OCI-LY3 (cell line): Measurements from ENCODE around the gene EIF2B5.
A peak's percentile ranks its signal among the peaks of the same experiment; 100 is the strongest.

Experiments used
- H2AFZ ChIP-seq: fragments of 200-600, 300-600 bp; shearing (Covaris generic); 2 replicates; pipeline ENCODE4 v1.6.0; 2014; ENCODE audit warnings: antibody characterized with exemption, low read depth, low read length
- H3K27ac ChIP-seq: fragments of 200-600, 300-600 bp; sonication (generic); 2 replicates; pipeline ENCODE4 v1.5.1; 2014; ENCODE audit warnings: mild to moderate bottlenecking, low read length, moderate library complexity, mixed read lengths
- H3K27me3 ChIP-seq: fragments of 200-600, 300-600 bp; sonication (generic); 2 replicates; pipeline ENCODE4 v1.6.1; 2014; ENCODE audit warnings: low read depth, low read length, mixed read lengths
- H3K36me3 ChIP-seq: fragments of 200-600, 300-600 bp; sonication (generic); replicated peaks from 2 replicates; pipeline ENCODE3; 2014; ENCODE audit warnings: low read depth, low read length, mixed read lengths
- H3K4me1 ChIP-seq: fragments of 300-600, 200-600 bp; sonication (generic); 2 replicates; pipeline ENCODE4 v1.6.1; 2014; ENCODE audit warnings: low read length, mixed read lengths
- H3K4me2 ChIP-seq: fragments of 200-600, 300-600 bp; sonication (generic); 2 replicates; pipeline ENCODE4 v1.6.1; 2014; ENCODE audit warnings: low read length, mixed read lengths
- H3K4me3 ChIP-seq: fragments of 300-600, 200-600 bp; sonication (generic); 2 replicates; pipeline ENCODE4 v1.5.1; 2014; ENCODE audit warnings: antibody characterized with exemption, mild to moderate bottlenecking, low read length, moderate library complexity
- H3K79me2 ChIP-seq: fragments of 300-600, 200-600 bp; shearing (Covaris generic); 2 replicates; pipeline ENCODE4 v1.6.1; 2014; ENCODE audit warnings: mild to moderate bottlenecking, low read length, mixed read lengths
- H3K9ac ChIP-seq: fragments of 300-600, 200-600 bp; shearing (Covaris generic); 2 replicates; pipeline ENCODE4 v1.6.0; 2014; ENCODE audit warnings: mild to moderate bottlenecking, low read length, moderate library complexity
- H3K9me3 ChIP-seq: fragments of 200-600, 300-600 bp; shearing (Covaris generic); 2 replicates; pipeline ENCODE4 v1.6.1; 2014; ENCODE audit warnings: low read length, mixed read lengths; ENCODE audit not compliant: insufficient read depth
- H4K20me1 ChIP-seq: fragments of 200-600, 300-600 bp; sonication (generic); 2 replicates; pipeline ENCODE4 v1.6.1; 2016; ENCODE audit warnings: low read length, mixed read lengths; ENCODE audit not compliant: insufficient read depth
- EZH2phosphoT487 ChIP-seq: fragments of 200-600 bp; shearing (Covaris generic); IDR thresholded peaks from 2 replicates; pipeline ENCODE4 v1.6.1; 2018; ENCODE audit warnings: antibody characterized with exemption, mixed run types, low read depth
- TF ChIP-seq, protein P1 (sequence below): fragments of 200-600, 300-600 bp; sonication (generic); IDR thresholded peaks from 2 replicates; pipeline ENCODE4 v1.5.1; 2014; ENCODE audit warnings: antibody characterized with exemption, low read length, low read depth

Gene EIF2B5

GRCh38 chr3:184097556-184097955, 37.6 kb upstream of the EIF2B5 start:
- Histone ChIP-seq H3K27ac (no peak overlapping the region), H3K4me1 (no peaks in the 10 kb centered on the region), H3K79me2 (no peaks in the 10 kb centered on the region), H4K20me1 (no peaks in the 10 kb centered on the region), H3K4me2 (no peak overlapping the region), H3K9me3 (no peaks in the 10 kb centered on the region), H3K9ac (no peak overlapping the region), H3K36me3 (no peaks in the 10 kb centered on the region), H3K4me3 (no peak overlapping the region), H3K27me3 (peaks cover 7% of the 10 kb centered on the region; the same call in 1 of the 2 replicates), H2AFZ (no peak overlapping the region)
- TF ChIP-seq, protein P1, sequence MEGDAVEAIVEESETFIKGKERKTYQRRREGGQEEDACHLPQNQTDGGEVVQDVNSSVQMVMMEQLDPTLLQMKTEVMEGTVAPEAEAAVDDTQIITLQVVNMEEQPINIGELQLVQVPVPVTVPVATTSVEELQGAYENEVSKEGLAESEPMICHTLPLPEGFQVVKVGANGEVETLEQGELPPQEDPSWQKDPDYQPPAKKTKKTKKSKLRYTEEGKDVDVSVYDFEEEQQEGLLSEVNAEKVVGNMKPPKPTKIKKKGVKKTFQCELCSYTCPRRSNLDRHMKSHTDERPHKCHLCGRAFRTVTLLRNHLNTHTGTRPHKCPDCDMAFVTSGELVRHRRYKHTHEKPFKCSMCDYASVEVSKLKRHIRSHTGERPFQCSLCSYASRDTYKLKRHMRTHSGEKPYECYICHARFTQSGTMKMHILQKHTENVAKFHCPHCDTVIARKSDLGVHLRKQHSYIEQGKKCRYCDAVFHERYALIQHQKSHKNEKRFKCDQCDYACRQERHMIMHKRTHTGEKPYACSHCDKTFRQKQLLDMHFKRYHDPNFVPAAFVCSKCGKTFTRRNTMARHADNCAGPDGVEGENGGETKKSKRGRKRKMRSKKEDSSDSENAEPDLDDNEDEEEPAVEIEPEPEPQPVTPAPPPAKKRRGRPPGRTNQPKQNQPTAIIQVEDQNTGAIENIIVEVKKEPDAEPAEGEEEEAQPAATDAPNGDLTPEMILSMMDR, result no peak
- no peak for TF ChIP-seq EZH2phosphoT487

GRCh38 chr3:184099806-184100686, 35.1 kb upstream of the EIF2B5 start:
- Histone ChIP-seq H3K4me2 (0 out of 2 replicates have a peak overlapping the region, but pooled peaks have one; percentile 13), H3K27me3 (peaks cover 9% of the 10 kb centered on the region; the same call in 1 of the 2 replicates), H3K27ac (no peak overlapping the region), H3K4me3 (no peak overlapping the region), H3K4me1 (no peaks in the 10 kb centered on the region), H2AFZ (0 out of 2 replicates have a peak overlapping the region, but pooled peaks have one; percentile 60), H4K20me1 (no peaks in the 10 kb centered on the region), H3K79me2 (no peaks in the 10 kb centered on the region), H3K9me3 (no peaks in the 10 kb centered on the region), H3K9ac (no peak overlapping the region), H3K36me3 (no peaks in the 10 kb centered on the region)
- TF ChIP-seq, protein P1, result no peak
- TF ChIP-seq EZH2phosphoT487, result no peak

GRCh38 chr3:184110316-184110725, 24.8 kb upstream of the EIF2B5 start:
- H3K9ac ChIP-seq, result no peak overlapping the region
- peaks cover 8% of the 10 kb centered on the region; the same call in 1 of the 2 replicates for H3K27me3 ChIP-seq
- no peak overlapping the region for H2AFZ ChIP-seq
- no peak for TF ChIP-seq EZH2phosphoT487
- TF ChIP-seq, protein P1, result no peak
- H3K9me3 ChIP-seq, result no peaks in the 10 kb centered on the region
- H3K4me3 ChIP-seq, result no peak overlapping the region
- H3K4me2 ChIP-seq, result no peak overlapping the region
- no peaks in the 10 kb centered on the region for H3K79me2 ChIP-seq
- no peak overlapping the region for H3K27ac ChIP-seq
- no peaks in the 10 kb centered on the region for H4K20me1 ChIP-seq
- H3K4me1 ChIP-seq, result no peaks in the 10 kb centered on the region
- H3K36me3 ChIP-seq, result no peaks in the 10 kb centered on the region

- Histone ChIP-seq H3K36me3 (no peaks in the 10 kb centered on the region), H3K9ac (no peak overlapping the region), H3K4me2 (no peak overlapping the region), H2AFZ (no peak overlapping the region), H4K20me1 (no peaks in the 10 kb centered on the region), H3K27ac (no peak overlapping the region), H3K4me1 (peaks cover 2% of the 10 kb centered on the region; the same call in 1 of the 2 replicates), H3K9me3 (no peaks in the 10 kb centered on the region), H3K79me2 (no peaks in the 10 kb centered on the region), H3K4me3 (no peak overlapping the region), H3K27me3 (peaks cover 24% of the 10 kb centered on the region)
- TF ChIP-seq, protein P1, result no peak
- TF ChIP-seq EZH2phosphoT487, result no peak
Observed at GRCh38 chr3:184116017-184116416, 19.1 kb upstream of the EIF2B5 start.
